CD4-positive, alpha-beta T cell (primary cell): Measurements from ENCODE around the gene PCSK2. TPM values are rescaled to one million over a fixed set of nuclear protein-coding genes. Genes with fewer than 3 reads are reported as not detected.

Experiments used
- ATAC-seq: fragments of 200-7000 bp; cut with Tn5 transposase; one replicate; pipeline ENCODE4 v1.10.0; 2022; ENCODE audit warnings: mild to moderate bottlenecking; ENCODE audit not compliant: poor library complexity
- CTCF ChIA-PET: fragments of 350-600 bp; sonication (Branson Sonifier 250); formaldehyde crosslinking; loops from one replicate; lab custom pipeline; 2021; ENCODE audit warnings: antibody characterized with exemption, inconsistent platforms; lab: Charles Lee
- POLR2A ChIA-PET: fragments of 350-600 bp; sonication (Branson Sonifier 250); formaldehyde crosslinking; loops from one replicate; lab custom pipeline; 2021; ENCODE audit warnings: antibody characterized with exemption, inconsistent platforms; lab: Charles Lee
- DNase-seq, 14 experiments: peaks; one replicate each; pipeline ENCODE4 v3.0.0-alpha.2; 2013 to 2020; ENCODE audit warnings: mixed read lengths in 2 of 14
- H3K27ac ChIP-seq, 2 donors: one replicate each; pipeline versions ENCODE4 v1.5.1 to v1.7.0; 2013; ENCODE audit warnings: low read length in 2 of 2, low read depth in 1 of 2, mild to moderate bottlenecking in 1 of 2
- H3K27me3 ChIP-seq, 2 experiments: 1 replicate in 1 of 2; 2 replicates in 1 of 2; pipeline versions ENCODE4 v1.6.1 to v1.7.0; 2013; ENCODE audit warnings: low read length in 2 of 2, control low read depth in 1 of 2, mild to moderate bottlenecking in 1 of 2, moderate library complexity in 1 of 2; ENCODE audit not compliant: insufficient read depth in 2 of 2, control insufficient read depth in 1 of 2
- H3K36me3 ChIP-seq: one replicate; pipeline ENCODE4 v1.6.1; 2013; ENCODE audit warnings: low read length, control low read depth; ENCODE audit not compliant: insufficient read depth
- H3K4me1 ChIP-seq: one replicate; pipeline ENCODE4 v1.6.1; 2013; ENCODE audit warnings: low read length, control low read depth; ENCODE audit not compliant: insufficient read depth
- H3K4me3 ChIP-seq: one replicate; pipeline ENCODE4 v1.5.1; 2013; ENCODE audit warnings: mild to moderate bottlenecking, low read length, moderate library complexity
- H3K9me3 ChIP-seq, 2 experiments: 1 replicate in 1 of 2; 2 replicates in 1 of 2; pipeline versions ENCODE4 v1.6.1 to v1.7.0; 2013; ENCODE audit warnings: low read length in 2 of 2, mild to moderate bottlenecking in 2 of 2, control low read depth in 1 of 2, moderate library complexity in 1 of 2; ENCODE audit not compliant: control insufficient read depth in 1 of 2, insufficient read depth in 1 of 2
- H3K27ac Mint-ChIP-seq: one replicate; pipeline ENCODE4 v1.8.0; 2020; ENCODE audit warnings: mixed read lengths
- H3K27me3 Mint-ChIP-seq: one replicate; pipeline ENCODE4 v1.8.0; 2021; ENCODE audit warnings: mixed read lengths
- H3K36me3 Mint-ChIP-seq: one replicate; pipeline ENCODE4 v1.8.0; 2021; ENCODE audit warnings: low read depth, mixed read lengths
- H3K4me1 Mint-ChIP-seq: one replicate; pipeline ENCODE4 v1.8.0; 2021; ENCODE audit warnings: low read depth, mixed read lengths
- H3K4me3 Mint-ChIP-seq: one replicate; pipeline ENCODE4 v1.8.0; 2020; ENCODE audit warnings: mild to moderate bottlenecking, mixed read lengths
- H3K9me3 Mint-ChIP-seq: one replicate; pipeline ENCODE4 v1.8.0; 2020; ENCODE audit warnings: mixed read lengths
- CTCF ChIP-seq: fragments of 200-600 bp; IDR thresholded peaks from one replicate; pipeline ENCODE4 v1.8.0; 2022; ENCODE audit warnings: antibody characterized with exemption, mild to moderate bottlenecking
- intact Hi-C, 2 experiments: fragments of 100-400 bp; cut with DNase I in 1 of 2; cut with micrococcal nuclease in 1 of 2; formaldehyde crosslinking; loops; one replicate each; pipeline versions ENCODE4 v1.15.1 to v1.9.0; 2023 to 2025; cut with DNase I, micrococcal nuclease
- total RNA-seq, 174 experiments: library from RNA in 2 of 174; stranded (reverse) in 2 of 174; gene quantifications; one replicate each; pipeline ENCODE4 v1.2.3 and lab custom pipeline; 2021 to 2026

PCSK2 gene
- total RNA-seq, 2 experiments from 2014 or later = not detected

GRCh38 chr20:17519606-17520285 is 292.9 kb downstream of the PCSK2 start:
- POLR2A ChIA-PET = no interaction called here
- no peaks in the 10 kb centered on the region for H3K4me1 Mint-ChIP-seq
- no peaks in the 10 kb centered on the region for H3K9me3 Mint-ChIP-seq
- Histone ChIP-seq H3K36me3 (no peaks in the 10 kb centered on the region), H3K27ac (no peak overlapping the region), H3K27me3 (no peaks in the 10 kb centered on the region), H3K9me3 (no peaks in the 10 kb centered on the region), H3K4me1 (no peaks in the 10 kb centered on the region), H3K4me3 (no peak overlapping the region)
- H3K4me3 Mint-ChIP-seq = no peak overlapping the region
- H3K36me3 Mint-ChIP-seq = no peaks in the 10 kb centered on the region
- DNase-seq (no peak), ATAC-seq (no peak)
- no peaks in the 10 kb centered on the region for H3K27me3 Mint-ChIP-seq
- intact Hi-C loops = no loop called here
- CTCF ChIA-PET = no interaction called here
- no peak overlapping the region for H3K27ac Mint-ChIP-seq
- TF ChIP-seq CTCF = no peak

- H3K27ac ChIP-seq = no peak overlapping the region
- Mint-ChIP-seq H3K27me3 (no peaks in the 10 kb centered on the region), H3K36me3 (no peaks in the 10 kb centered on the region), H3K4me1 (no peaks in the 10 kb centered on the region), H3K9me3 (no peaks in the 10 kb centered on the region), H3K27ac (no peak overlapping the region), H3K4me3 (no peak overlapping the region)
- intact Hi-C loops = no loop called here
- H3K27me3 ChIP-seq = no peaks in the 10 kb centered on the region
- DNase-seq (no peak), ATAC-seq (no peak)
- CTCF ChIA-PET = no interaction called here
- H3K4me1 ChIP-seq = no peaks in the 10 kb centered on the region
- POLR2A ChIA-PET = no interaction called here
- TF ChIP-seq CTCF = no peak
- H3K4me3 ChIP-seq = no peak overlapping the region
- H3K36me3 ChIP-seq = no peaks in the 10 kb centered on the region
- H3K9me3 ChIP-seq = no peaks in the 10 kb centered on the region
These were observed 293.7 kb downstream of the PCSK2 start for GRCh38 chr20:17520583-17520982.

- ATAC-seq = no peak
- POLR2A ChIA-PET = no interaction called here
- Histone ChIP-seq H3K27ac (no peak overlapping the region), H3K27me3 (no peaks in the 10 kb centered on the region), H3K4me1 (no peaks in the 10 kb centered on the region), H3K36me3 (no peaks in the 10 kb centered on the region), H3K9me3 (no peaks in the 10 kb centered on the region), H3K4me3 (no peak overlapping the region)
- CTCF ChIA-PET = no interaction called here
- TF ChIP-seq CTCF = no peak
- Mint-ChIP-seq H3K27me3 (no peaks in the 10 kb centered on the region), H3K4me1 (no peaks in the 10 kb centered on the region), H3K36me3 (no peaks in the 10 kb centered on the region), H3K27ac (no peak overlapping the region), H3K9me3 (no peaks in the 10 kb centered on the region), H3K4me3 (no peak overlapping the region)
- intact Hi-C loops = no loop called here
- DNase-seq = no peak
These were observed 295.7 kb downstream of the PCSK2 start for GRCh38 chr20:17522528-17522927.
